Osteoblast (primary cell): ENCODE data around the gene C7orf33. TPM values are rescaled to one million over a fixed set of nuclear protein-coding genes. Genes with fewer than 3 reads are reported as not detected.

ENCODE experiments used
- DNase-seq: peaks from one replicate; pipeline ENCODE4 v3.0.0; 2011; ENCODE audit warnings: low spot score, mixed read lengths; ENCODE audit not compliant: insufficient read length; ENCODE audit errors: missing footprints
- H2AFZ ChIP-seq: 2 replicates; pipeline ENCODE4 v1.6.0; 2011; ENCODE audit warnings: mild to moderate bottlenecking, low read length
- H3K27ac ChIP-seq: 2 replicates; pipeline ENCODE4 v1.5.1; 2011; ENCODE audit warnings: mild to moderate bottlenecking, low read depth, low read length, moderate library complexity
- H3K27me3 ChIP-seq: 2 replicates; pipeline ENCODE4 v1.6.0; 2012; ENCODE audit warnings: mild to moderate bottlenecking, control low read depth, inconsistent platforms, low read length, moderate library complexity; ENCODE audit not compliant: insufficient read depth
- H3K36me3 ChIP-seq: 2 replicates; pipeline ENCODE4 v1.5.1; 2011; ENCODE audit warnings: mild to moderate bottlenecking, low read length, control low read depth, moderate library complexity; ENCODE audit not compliant: insufficient read depth
- H3K4me1 ChIP-seq: 2 replicates; pipeline ENCODE4 v1.5.1; 2011; ENCODE audit warnings: mild to moderate bottlenecking, low read length, control low read depth, moderate library complexity; ENCODE audit not compliant: insufficient read depth
- H3K4me2 ChIP-seq: 2 replicates; pipeline ENCODE4 v1.6.0; 2011; ENCODE audit warnings: mild to moderate bottlenecking, low read length; ENCODE audit not compliant: insufficient read depth
- H3K4me3 ChIP-seq: fragments of 200-600 bp; sonication (generic); 3 replicates; pipeline ENCODE4 v1.5.1; 2012; ENCODE audit warnings: mild to moderate bottlenecking, low read length, inconsistent platforms; ENCODE audit not compliant: insufficient read depth
- H3K79me2 ChIP-seq: 2 replicates; pipeline ENCODE4 v1.6.0; 2012; ENCODE audit warnings: mild to moderate bottlenecking, low read length, control low read depth, inconsistent platforms; ENCODE audit not compliant: insufficient read depth
- H3K9me3 ChIP-seq: 2 replicates; pipeline ENCODE4 v1.5.1; 2011; ENCODE audit warnings: low read depth, low read length, control low read depth
- H4K20me1 ChIP-seq: 2 replicates; pipeline ENCODE4 v1.6.0; 2012; ENCODE audit warnings: mild to moderate bottlenecking, low read length, control low read depth; ENCODE audit not compliant: insufficient read depth
- total RNA-seq: library from RNA; depleted of rRNA; stranded (reverse); fragments of >200 nt; gene quantifications from 2 replicates; pipeline ENCODE4 v1.2.3, GENCODE V29; 2012
- TF ChIP-seq, protein P1 (sequence below): IDR thresholded peaks from 2 replicates; pipeline ENCODE4 v1.5.1; 2011; ENCODE audit warnings: mild to moderate bottlenecking, low read depth, low read length, moderate library complexity; ENCODE audit errors: extremely low read depth

C7orf33 gene
- total RNA-seq, 1 donor: not detected

DNA sequence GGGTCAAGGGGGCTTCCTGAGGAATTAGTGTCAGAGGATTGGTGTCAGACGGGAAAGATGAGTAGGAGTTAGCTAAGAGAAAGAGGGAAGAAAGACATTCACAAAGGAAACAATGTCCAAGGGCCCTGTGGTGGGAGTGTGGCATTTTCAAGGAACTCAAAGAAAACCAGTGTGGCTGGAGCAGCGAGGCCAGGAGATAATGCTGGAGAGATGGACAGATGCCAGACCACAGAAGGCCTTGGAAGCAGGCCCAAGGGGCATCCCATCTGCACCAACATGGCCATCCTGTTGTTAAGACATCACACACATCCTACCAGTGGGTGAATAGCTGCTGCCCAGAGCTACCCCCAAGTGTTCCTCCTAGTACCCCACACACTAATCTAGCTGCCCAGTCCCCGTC, 72.1 kb downstream of the C7orf33 start:
- H3K9me3 ChIP-seq: no peaks in the 10 kb centered on the region
- peak; percentile 30 for DNase-seq
- no peak overlapping the region for H3K27ac ChIP-seq
- H3K4me2 ChIP-seq: no peak overlapping the region
- TF ChIP-seq, protein P1, sequence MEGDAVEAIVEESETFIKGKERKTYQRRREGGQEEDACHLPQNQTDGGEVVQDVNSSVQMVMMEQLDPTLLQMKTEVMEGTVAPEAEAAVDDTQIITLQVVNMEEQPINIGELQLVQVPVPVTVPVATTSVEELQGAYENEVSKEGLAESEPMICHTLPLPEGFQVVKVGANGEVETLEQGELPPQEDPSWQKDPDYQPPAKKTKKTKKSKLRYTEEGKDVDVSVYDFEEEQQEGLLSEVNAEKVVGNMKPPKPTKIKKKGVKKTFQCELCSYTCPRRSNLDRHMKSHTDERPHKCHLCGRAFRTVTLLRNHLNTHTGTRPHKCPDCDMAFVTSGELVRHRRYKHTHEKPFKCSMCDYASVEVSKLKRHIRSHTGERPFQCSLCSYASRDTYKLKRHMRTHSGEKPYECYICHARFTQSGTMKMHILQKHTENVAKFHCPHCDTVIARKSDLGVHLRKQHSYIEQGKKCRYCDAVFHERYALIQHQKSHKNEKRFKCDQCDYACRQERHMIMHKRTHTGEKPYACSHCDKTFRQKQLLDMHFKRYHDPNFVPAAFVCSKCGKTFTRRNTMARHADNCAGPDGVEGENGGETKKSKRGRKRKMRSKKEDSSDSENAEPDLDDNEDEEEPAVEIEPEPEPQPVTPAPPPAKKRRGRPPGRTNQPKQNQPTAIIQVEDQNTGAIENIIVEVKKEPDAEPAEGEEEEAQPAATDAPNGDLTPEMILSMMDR: no peak
- peaks cover 28% of the 10 kb centered on the region for H3K4me1 ChIP-seq
- H4K20me1 ChIP-seq: no peaks in the 10 kb centered on the region
- H2AFZ ChIP-seq: no peak overlapping the region
- no peak overlapping the region for H3K4me3 ChIP-seq
- H3K79me2 ChIP-seq: no peaks in the 10 kb centered on the region
- H3K36me3 ChIP-seq: no peaks in the 10 kb centered on the region
- H3K27me3 ChIP-seq: peaks cover 5% of the 10 kb centered on the region

DNA sequence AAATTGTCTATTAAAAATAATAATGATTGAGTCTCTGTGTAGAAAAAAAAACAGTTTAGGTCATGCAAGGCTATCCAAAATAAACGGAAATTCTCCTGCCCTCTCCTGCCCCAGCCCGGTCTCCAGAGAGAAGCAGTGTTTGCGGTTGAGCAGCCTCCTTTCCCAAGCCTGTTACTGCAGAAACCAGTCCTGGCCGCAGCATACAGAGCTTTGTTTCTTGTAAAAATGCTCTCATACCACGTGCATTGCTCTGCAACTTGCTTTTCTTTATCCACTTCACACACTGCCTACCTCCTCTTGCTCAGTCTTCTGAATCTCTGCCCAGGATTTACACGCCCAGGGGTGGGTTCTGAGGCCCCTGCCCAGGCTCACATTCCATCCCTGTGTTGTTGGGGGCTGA, 73.8 kb downstream of the C7orf33 start:
- no peak overlapping the region for H3K4me3 ChIP-seq
- no peaks in the 10 kb centered on the region for H3K9me3 ChIP-seq
- peaks cover 28% of the 10 kb centered on the region for H3K4me1 ChIP-seq
- no peaks in the 10 kb centered on the region for H3K27me3 ChIP-seq
- DNase-seq: peak; percentile 83
- H2AFZ ChIP-seq: no peak overlapping the region
- no peaks in the 10 kb centered on the region for H3K36me3 ChIP-seq
- peak overlapping the region; percentile 45 for H3K27ac ChIP-seq
- TF ChIP-seq, protein P1: no peak
- peak overlapping the region; percentile 60 for H3K4me2 ChIP-seq
- H3K79me2 ChIP-seq: no peaks in the 10 kb centered on the region
- H4K20me1 ChIP-seq: no peaks in the 10 kb centered on the region

DNA sequence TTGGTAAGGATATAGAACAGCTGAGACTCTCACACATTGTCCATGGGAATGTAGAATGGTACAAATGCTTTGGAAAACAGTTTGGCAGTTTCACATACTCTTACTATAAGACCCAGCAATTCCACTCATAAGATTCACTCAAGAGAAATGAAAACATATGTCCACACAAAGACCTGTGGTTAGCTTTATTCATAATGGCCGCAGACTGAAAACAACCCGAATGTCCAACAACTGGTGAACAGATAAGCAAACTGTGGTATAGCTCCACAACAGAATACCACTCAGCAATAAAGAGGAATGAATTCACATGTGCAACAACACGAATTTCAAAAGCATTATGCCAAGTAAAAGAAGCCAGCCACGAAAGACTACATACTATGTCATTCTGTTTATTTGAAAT, 74.7 kb downstream of the C7orf33 start:
- Histone ChIP-seq H3K79me2 (no peaks in the 10 kb centered on the region), H2AFZ (no peak overlapping the region), H3K27ac (no peak overlapping the region), H3K4me1 (peaks cover 28% of the 10 kb centered on the region), H3K27me3 (no peaks in the 10 kb centered on the region), H3K36me3 (no peaks in the 10 kb centered on the region), H3K4me2 (peak overlapping the region; percentile 11), H4K20me1 (no peaks in the 10 kb centered on the region), H3K9me3 (no peaks in the 10 kb centered on the region), H3K4me3 (no peak overlapping the region)
- peak; percentile 19 for DNase-seq
- TF ChIP-seq, protein P1: no peak

Other genes with a start within 250 kb of the C7orf33 start
- 39.8 and 43.0 TPM in 2 replicates for gene CUL1, start 108.1 kb downstream of the C7orf33 start, total RNA-seq